Measurements from ENCODE around the gene TUBB6.

TUBB6 gene

DNA sequence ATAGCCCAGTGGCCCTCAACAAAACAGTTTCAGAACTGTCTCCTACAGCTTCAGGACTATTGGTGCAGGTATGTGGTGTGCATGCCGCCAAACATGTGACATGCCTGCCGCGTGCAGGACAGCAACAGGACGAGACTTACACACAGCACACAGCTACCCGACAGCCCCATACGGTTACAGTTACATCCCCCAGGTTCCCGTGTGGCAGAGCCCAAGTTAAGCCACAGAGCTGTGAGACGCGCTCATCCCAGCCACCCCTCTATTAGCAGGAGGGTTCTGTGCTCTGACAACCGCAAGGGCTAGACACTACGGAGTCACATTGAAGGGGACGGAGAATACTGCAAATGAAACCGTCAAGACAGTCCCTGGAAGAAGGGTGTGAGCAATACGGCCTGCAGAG, 16.4 kb upstream of the TUBB6 start:
- no peak for FAIRE-seq

DNA sequence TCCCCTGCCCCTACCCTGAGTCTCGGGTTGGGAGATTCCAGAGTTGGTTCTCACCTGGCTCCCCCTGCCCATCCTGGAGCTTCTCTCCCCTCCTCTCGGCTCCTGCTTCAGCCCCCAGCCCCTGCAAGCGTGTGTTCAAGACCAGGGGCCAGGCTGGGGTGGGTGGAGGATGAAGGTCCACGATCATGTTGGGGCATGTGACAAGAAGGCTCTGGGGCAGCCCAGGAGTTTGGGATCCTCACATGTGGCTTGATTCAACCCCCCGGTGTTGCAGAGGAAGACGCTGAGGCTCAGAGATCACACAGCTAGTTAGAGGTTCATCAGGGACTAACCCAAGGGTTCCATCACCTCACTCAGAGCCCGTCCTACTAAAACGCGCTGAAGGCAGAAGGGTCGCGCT, 14.2 kb upstream of the TUBB6 start:
- FAIRE-seq = no peak

DNA sequence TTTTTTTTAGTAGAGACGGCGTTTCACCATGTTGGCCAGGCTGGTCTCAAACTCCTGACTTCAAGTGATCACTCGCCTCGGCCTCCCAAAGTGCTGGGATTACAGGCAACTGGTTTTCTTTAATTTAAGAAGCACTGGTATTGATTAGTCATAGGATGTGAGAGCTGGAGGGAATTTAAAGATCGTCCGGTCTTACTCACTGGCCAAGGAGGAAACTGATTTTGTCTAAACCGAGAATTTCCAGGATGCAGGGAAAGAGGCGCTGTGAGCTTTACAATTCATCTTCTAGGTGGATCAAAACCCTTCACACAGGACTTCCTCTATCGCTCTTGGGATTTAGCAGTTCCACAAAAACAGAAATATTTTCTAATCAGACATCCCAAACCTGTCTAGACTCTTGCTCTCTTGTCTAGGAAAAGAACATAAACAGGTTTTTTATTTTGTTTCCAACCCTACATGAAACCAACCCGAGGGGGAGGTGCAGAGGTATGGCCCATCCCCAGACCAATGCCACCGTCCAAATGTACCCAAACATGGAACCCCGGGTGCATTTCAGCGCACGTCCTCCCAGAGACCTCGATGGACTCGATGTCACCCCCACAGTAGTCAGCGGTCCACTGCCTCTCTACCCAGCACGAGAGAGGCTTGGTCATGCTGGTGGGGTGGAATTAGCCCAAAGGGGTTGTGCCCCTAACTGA, 12.5 kb upstream of the TUBB6 start:
- FAIRE-seq = no peak

DNA sequence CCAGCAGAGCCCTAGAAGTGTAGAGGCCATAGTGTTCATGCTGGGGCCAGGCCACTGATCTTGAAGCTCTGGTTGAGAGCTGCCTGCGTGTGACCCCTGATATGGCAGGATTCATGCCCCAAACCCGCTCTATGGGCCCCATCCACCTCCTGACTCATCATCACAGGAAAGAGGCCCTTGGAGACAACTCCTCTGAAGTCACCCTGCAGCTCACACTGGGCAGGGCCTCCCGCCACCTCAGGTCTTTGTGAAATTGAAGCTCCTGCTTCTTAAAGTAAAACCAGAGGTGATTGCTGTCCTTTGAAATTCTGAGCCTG, 12.0 kb upstream of the TUBB6 start:
- FAIRE-seq = no peak

DNA sequence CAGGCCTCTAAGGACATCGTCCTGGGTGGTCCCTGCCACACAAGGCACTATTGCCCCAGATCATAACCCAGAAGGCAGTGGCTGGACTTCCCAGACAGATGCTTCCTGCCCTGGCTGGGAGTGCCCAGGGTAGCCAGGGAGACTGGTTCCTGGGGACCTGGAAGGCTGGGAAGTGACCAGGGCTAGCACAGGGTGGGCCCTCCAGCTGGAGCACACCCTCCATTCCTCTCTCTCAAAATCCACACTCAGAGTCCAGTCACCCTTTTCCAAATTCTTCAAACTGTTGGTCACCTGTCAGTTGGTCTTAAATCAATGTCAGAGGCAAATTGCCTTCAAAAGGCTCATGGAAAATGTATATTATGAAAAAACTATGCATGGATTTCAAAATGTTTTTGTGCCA, 11.6 kb upstream of the TUBB6 start:
- FAIRE-seq = no peak

DNA sequence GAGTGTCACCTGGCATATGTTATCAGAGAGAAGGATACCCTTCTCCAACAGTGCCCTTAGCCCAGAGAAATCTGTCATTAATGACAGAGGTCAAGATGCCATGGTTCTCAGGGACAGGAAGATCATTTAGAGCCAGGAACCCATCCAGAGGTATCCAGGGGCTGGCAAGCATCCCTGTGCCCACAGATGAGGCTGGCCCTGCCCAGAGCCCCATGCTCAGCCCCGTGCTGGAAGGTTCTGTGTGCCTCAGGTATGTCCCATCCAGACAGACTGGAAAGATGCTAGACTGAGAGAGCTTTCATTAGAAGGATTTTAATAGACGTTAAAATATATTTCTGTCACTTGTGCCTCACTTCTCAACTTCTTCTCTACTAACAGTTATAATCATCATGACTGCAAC, 8.2 kb upstream of the TUBB6 start:
- no peak for FAIRE-seq

DNA sequence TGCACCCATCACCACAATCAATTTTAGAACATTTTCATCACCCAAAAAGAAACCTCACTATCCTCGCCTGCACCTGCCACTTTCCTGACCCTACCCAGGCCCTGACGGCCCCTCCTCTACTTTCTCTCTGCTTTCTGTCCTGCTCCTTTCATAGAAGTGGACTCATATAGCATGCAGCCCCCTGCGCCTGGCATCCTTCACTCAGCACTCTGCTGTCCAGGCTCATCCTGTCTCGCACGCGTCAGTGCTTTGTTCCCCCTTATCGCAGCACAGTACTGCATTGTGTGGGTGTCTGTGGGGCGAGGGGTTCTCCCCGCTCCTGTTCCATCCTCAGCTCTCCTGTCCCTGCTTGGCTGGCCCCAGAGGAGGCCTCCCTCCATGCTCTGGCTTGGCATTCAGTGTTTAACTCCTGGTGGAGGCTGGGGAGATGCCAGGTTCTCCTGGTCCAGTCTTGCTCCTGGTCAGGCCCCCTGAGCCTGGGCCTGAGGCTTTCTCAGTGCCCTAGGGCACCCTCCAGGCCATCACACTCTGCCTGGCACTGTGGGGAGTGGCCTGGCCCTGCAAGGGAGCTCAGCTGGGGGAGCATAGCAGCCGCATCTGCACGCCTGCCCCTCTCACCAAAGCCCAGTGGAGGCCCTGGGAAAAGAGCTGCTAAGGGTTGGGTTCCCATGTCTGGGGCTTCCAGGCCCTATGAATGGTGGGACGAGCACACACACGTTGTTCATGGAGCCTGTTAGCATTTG, 6.6 kb upstream of the TUBB6 start:
- FAIRE-seq = no peak

DNA sequence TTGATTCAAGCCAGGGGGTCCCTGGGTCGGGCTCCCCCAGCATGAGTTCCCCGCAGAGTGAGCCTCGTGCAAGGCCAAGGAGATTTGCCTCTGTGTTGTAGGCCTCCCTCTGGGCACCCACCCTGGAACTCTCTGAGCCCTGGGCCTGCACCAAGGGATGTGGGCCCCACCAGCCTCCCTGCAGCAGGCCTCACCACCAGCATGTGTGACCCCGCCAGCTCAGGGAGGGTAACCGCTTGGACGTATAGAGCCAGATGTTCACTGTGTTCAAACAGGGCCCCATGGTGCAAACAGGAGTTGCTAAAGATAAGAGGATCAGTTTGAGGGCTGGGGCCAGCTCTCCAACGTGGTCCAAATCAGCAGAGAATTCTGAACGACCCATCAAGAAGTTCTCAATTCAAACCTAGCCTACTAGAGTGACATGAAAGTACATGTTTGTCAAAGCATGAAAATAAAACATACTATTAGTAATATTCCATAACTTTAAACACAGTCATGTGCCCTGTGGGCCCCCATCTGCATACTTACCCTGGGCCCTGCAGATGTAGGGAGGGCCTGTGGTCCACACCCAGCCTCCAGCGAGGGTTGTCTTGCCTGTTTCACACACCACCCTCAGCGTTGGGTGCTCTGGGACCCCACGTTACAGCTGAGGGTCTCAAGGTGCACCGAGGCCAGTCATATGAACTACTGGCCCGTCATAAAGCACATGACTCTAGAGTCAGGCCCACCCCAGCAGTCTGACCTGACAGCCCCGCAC, 5.5 kb upstream of the TUBB6 start:
- no peak for FAIRE-seq

DNA sequence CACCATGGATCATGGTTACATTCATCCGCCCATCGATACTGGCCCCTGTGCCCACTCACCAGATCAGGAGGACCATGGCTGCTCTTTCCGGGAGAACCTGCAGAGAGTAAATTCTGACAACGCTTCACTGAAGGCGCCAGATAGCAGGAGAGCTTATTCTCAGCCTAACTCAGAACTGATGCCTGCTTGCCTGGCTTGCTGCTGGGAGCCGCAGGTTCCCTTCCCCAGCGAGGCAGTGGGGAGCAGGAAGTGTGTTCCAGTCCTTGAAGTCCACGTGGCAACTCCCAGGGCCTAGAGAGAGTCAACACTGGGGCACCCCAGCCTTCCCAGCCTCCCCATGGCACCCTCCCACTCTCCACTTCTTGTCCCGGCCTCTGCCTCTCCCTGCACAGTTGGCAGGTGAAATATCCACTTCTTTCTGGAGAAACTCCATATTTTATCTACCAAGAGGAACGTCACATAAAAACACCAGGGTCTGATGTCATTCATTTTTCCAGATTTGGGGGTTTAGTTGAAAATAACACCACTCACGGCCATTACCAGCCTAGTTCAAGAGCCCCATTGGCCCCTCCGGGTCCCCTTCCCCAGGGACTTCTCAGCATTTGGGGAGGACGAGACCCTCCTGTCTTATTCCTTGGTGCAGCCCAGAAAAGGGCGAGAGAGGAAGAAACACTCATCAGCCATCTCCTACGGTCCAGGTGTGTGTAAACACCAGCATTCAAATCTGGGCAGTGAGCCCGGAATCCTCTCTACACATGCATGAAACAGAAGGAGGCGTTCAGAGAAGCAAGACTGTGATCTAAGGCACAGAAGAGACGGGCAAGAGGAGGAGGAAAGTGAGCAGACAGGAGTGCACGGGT, 3.5 kb upstream of the TUBB6 start:
- FAIRE-seq = no peak

DNA sequence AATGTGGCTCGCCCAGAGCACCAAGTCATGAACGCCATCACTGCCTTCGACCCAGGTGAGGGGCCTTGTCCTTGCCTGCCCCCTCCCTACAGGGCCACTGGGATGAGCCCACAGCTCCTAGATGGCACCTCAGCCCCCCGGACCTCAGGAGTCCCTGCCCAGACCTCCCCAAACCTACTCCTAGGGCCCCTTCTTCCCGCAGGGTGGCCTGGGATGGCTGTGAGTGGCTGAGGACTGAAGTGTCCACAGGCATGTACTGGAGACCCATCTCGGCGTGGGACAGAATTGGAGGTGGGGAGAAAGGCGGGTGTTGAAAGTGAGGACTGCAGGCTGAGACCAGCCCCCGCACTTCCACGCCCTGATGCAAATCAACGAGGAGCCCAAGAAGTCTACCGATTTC, 2.8 kb upstream of the TUBB6 start:
- no peak for FAIRE-seq

DNA sequence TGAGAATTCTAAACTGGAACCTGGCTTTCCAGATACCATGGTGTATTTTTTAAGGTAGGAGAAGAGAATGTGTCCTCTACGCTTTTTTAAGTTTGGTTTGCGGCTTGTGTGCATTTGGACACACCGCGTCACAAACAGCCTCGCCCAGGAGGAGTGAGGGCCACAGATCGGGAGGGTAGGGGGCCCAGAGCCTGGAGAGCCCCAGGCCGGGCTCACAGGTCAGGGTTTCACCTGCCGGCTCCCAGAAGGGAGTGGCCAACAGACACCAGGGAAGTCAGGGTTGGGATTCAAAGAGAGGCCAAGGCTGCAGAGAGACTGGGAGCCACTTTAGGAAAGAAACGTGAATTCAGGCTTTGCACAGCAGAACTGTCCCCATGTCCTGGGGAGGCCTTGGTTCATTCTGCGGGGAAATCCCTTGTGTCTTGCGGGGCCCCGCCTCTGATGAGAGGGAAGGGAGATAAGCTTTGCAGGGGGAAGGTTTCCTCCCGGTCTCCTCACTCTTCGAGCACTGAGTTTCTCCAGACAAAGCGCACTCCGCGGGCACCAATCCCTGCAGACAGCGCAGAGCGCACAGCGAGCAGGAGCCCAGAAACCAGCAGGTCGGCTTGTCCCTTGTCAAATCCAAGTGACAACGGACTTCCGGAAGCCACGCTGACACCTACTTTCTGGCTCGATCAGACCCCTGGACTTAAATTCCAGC, 2.0 kb upstream of the TUBB6 start:
- no peak for FAIRE-seq

DNA sequence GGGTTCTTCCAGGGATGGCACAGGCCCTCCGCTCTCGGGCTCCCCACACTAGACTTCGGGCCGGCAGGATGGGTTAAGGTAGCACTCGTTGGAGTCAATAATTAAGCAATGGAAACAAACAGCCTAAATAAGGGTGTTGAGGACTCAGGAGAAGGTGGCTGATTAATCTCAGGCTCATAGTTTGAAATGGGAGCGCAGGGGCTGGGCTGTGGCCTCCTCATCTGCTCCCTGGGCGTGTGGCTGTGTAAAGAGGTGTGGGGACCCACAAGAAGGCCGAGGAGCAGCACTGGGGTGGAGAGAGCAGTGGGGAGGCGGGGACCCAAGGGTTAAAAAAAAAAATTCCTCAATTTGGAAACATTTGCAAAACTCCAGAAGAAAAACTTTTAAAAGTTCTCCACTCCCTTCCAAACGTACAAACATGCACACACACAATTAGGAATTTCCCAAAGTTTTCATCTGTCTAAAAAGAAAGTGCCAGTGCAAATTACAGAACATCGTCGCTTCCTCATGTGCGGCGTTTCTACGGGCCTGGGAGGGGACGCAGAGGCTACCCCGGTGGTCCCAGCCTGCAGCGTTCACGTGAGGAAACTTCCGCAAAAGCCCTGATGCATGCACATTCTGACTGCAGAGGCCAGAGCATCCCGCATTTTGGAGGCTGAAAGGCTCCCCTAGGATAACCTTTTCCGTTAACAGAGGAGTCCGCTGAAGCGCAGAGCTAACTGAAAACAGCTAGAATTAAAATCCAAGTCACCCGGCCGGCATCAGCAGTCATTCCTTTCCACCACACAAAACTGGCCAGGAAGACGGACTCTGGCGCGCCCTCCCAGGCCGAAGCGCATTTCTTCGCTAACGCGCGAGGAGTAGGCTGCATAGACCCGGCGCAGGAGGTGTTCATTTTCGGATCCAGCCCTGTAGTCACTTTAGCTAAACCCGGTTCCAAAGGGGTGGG, 1.0 kb upstream of the TUBB6 start:
- no peak for FAIRE-seq

DNA sequence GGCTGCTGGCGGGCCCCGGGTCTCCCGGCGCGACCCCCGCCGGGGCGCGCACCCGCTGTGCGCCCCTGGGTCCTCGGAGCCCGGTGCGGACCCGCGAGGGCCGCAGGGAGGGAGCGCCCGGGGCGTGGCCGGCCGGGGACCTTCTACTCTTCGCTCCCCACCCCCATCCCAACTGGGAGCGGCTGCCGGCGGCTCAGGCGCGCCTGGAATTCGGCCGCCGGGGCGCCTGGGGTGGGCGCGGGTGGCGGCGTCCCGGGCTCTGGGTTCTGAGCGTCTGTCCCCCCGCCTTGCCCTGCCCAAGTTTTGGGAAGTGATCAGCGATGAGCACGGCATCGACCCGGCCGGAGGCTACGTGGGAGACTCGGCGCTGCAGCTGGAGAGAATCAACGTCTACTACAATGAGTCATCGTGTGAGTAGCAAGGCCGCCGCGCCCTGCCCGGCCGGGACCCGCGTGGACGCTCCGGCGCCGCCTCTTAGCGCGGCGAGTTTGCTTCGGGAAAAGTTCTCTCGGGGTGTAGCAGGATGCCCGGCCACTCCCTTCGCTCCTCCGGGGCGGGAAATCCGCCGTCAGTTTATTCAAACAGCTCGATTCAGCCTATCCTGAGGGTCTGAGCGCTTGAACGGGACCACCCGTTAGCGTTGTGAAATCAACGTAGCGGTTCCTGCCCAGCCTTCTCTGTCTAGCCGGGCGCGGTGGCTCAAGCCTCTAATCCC, 502 bp downstream of the TUBB6 start:
- FAIRE-seq = no peak

DNA sequence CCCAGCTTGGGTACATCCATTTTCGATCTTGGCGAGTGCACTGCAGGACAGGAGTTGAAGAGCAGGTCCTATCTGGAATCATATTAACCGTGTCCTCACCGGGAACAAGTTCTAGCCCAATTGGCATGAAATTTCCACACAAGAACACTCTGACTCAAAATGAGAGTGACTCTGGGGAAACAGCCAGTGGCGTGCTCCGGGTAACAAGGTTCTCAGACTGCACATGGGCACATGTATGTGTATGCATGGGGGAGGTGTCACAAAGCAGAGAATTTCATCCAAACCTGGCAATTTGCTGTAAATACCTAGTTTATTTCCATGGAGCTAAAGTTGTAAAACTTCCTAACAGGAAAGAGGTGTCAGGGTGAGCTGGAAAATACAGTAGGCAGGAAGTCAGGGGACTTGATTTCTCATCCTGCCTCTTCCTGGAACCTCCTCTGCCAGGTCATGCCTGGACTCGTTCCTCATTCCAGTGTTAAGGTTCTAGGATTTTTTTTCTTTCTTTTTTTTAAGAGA, 1.7 kb downstream of the TUBB6 start:
- FAIRE-seq = no peak

DNA sequence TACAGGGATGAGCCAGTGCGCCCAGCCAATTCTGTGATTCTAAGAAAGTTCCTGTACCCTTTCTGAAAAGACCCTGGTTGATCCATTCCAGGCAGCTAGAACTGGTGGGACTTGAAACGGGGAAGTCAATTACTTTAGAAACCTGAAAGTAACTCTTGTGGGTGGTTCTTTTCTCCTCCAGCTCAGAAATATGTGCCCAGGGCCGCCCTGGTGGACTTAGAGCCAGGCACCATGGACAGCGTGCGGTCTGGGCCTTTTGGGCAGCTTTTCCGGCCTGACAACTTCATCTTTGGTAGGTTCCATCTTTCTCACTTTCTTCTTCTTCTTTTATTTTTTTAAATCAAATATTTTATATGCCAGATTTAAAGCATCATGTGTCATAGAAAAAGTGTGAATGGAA, 2.7 kb downstream of the TUBB6 start:
- no peak for FAIRE-seq

DNA sequence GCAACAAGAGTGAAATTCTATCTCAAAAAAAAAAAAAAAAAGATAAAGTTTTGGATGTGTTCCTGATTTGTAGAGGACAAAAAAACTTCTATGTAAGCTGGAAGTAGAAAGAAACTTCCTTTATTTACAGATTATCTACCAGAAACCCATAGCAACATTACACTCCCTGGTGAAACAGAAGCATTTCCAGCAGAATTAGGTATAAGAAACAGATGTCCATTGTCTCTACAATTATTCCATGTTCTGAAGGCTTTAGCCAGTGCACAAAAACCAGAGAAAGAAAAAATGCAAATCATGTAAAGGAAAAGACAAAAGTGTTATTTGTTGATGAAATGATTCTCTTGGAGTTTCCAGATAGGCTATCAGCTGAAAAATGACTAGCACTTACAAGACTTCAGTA, 4.9 kb downstream of the TUBB6 start:
- no peak for FAIRE-seq

DNA sequence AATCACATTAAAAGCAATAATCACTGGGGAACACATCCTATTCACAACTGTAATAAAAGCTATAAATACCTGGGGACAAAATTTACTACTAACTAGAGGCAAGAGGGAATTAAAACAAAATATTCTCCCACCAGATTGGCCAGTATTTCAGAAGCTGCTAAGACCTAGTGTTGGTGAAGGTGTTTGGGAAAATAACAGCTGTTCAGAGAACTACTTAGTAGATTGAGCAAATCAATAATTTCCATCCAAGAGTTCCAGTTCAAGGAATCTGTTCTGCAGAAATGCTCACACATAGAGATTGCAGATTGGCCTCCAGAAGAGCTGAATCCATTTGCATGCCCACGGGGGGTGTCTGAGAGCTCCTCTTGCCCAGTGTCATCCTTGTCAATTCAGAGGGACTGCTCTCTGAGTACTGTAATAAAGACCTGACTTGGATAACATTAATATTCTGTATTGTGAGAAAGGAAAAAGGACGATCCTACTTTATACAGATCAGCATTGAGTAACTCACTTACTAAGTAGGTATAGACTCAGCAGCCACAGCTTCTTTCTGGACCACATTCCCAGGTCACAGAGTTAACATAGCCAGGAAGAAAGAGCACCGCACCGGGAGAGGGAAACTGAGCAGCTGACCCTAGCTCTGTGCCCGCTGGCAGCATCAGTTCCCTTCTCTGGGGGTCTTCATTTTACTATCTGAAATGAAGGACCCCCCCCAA, 5.6 kb downstream of the TUBB6 start:
- no peak for FAIRE-seq

DNA sequence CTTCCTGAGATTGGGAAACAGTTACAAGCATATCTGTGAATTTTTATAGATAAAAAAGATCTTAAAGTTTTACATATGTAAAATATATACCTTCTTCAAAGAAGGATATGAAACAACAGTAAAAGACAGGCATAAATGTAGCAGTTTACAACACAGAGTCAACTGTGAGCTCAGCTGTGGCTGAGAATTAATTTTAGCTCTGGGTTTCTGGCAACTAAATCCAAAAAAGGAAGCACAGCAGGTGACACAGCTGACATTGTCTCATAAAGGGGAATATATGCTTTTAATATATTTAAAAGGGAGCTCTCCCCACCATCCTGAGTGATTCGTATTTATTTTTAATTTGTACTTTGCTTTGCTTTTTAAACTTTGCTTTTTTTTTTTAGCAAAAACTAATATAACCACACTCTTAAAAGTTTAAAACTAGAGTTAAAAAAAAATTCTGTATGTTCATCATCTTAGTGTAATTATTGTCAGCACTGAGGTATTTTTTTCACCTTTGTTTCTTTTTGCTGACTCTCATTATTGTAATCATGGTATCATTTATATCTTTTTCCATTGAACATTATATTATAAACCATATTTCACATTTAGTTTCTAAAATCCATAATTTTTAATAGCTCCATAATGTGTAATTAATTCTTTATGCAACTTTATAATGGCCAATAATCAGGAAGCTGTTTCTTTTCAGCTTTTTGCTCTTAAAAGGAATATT, 6.7 kb downstream of the TUBB6 start:
- FAIRE-seq = peak; percentile 36

DNA sequence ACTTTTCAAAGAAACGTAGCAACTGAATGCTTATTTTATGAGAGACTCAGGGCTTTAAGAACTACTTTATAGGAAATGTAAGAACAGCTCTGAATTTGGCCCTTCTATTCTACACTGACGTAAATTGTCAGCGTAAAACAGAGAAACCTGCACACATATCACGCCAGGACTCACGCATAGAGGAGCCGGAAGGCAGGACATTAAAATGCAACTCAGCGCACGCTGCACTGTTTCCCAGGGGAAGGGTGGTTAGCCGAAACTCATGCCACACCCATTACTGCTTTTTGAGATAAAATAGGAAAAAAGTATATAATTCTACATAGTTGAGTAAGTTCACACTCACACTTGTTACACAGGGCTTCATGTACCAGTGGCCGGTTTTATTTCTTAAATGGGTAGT, 7.4 kb downstream of the TUBB6 start:
- FAIRE-seq = no peak

Measured in G401.6 (cell line).